Keratinocyte (primary cell): ENCODE results near the gene FGF10.

Source experiments
- CTCF ChIP-seq, 3 experiments: IDR thresholded peaks in 1 of 3; conservative IDR thresholded peaks in 1 of 3; optimal IDR thresholded peaks in 1 of 3; 2 replicates in 2 of 3; 3 replicates in 1 of 3; pipeline versions ENCODE3 to v1.5.1; 2011; ENCODE audit warnings: low read length in 3 of 3, mild to moderate bottlenecking in 3 of 3, moderate library complexity in 2 of 3, control low read depth in 1 of 3, inconsistent platforms in 1 of 3; ENCODE audit not compliant: insufficient read depth in 2 of 3; ENCODE audit errors: extremely low read depth in 1 of 3
- EZH2 ChIP-seq: IDR thresholded peaks from one replicate; pipeline ENCODE4 v1.6.1; 2012; ENCODE audit warnings: inconsistent platforms, mild to moderate bottlenecking, low read length, moderate library complexity

- TF ChIP-seq CTCF (optimal IDR thresholded peaks at IDR 0.05 in 1 of 3, IDR thresholded peaks at IDR 0.05 in 1 of 3, conservative IDR thresholded peaks at IDR 0.05 in 1 of 3; ENCODE audit: extremely low read depth in 1 of 3, insufficient read depth in 2 of 3, low read length in 3 of 3) (no peak), EZH2 (no peak)
Observed at GRCh38 chr5:44401611-44402010, 12.4 kb upstream of the FGF10 start.
